GM23338 (cell line): ENCODE results near the gene ELP2.

Source experiments
- CREB1 ChIP-seq: fragments of 250-450 bp; sonication (Bioruptor Pico); IDR thresholded peaks from 2 replicates; pipeline ENCODE4 v1.5.0; 2020; ENCODE audit warnings: low read depth, mild to moderate bottlenecking, moderate library complexity
- CTCF ChIP-seq, 2 experiments: fragments of 200-600 bp in 1 of 2; sonication (generic) in 1 of 2; conservative IDR thresholded peaks; 2 replicates each; pipeline versions ENCODE4 v1.5.1 to v1.6.1; 2016 to 2017; ENCODE audit warnings: antibody characterized with exemption in 2 of 2, low read depth in 2 of 2, mild to moderate bottlenecking in 2 of 2, moderate library complexity in 1 of 2
- EZH2 ChIP-seq: fragments of 200-600 bp; sonication (generic); IDR thresholded peaks from one replicate; pipeline ENCODE4 v1.8.0; 2017; ENCODE audit warnings: antibody characterized with exemption, mild to moderate bottlenecking, low read depth; ENCODE audit not compliant: unreplicated experiment
- EZH2phosphoT487 ChIP-seq: fragments of 200-600 bp; sonication (generic); IDR thresholded peaks from one replicate; pipeline ENCODE4 v1.8.1; 2018; ENCODE audit warnings: antibody characterized with exemption; ENCODE audit not compliant: unreplicated experiment
- JUNB ChIP-seq: IDR thresholded peaks from one replicate; pipeline ENCODE4 v1.6.1; 2016; ENCODE audit warnings: antibody characterized with exemption; ENCODE audit not compliant: unreplicated experiment
- POLR2AphosphoS5 ChIP-seq: IDR thresholded peaks from 2 replicates; pipeline ENCODE4 v1.6.1; 2016; ENCODE audit warnings: antibody characterized with exemption, low read depth
- REST ChIP-seq: IDR thresholded peaks from one replicate; pipeline ENCODE4 v1.6.1; 2018; ENCODE audit warnings: antibody characterized with exemption; ENCODE audit not compliant: unreplicated experiment
- ZNF462 ChIP-seq: fragments of 250-450 bp; sonication (Bioruptor Pico); IDR thresholded peaks from 2 replicates; pipeline ENCODE4 v1.5.0; 2020; ENCODE audit warnings: mild to moderate bottlenecking, moderate library complexity

- TF ChIP-seq CTCF (conservative IDR thresholded peaks at IDR 0.05; ENCODE audit: low read depth in 2 of 2) (no peak), EZH2 (no peak), EZH2phosphoT487 (no peak), POLR2AphosphoS5 (no peak), CREB1 (CRISPR knock-in tag) (no peak), ZNF462 (CRISPR knock-in tag) (no peak), REST (no peak), JUNB (no peak)
These were observed 59.8 kb downstream of the ELP2 start for GRCh38 chr18:36189486-36189885.
